ENCODE results near the gene STAT5A. TPM values are rescaled to one million over a fixed set of nuclear protein-coding genes. Genes with fewer than 3 reads are reported as not detected.
"Not testable (repeated sequence)": the region's sequence is repeated elsewhere in the genome, so short reads cannot be mapped to it uniquely, and the experiment has no call there.

The STAT5A gene
- polyA plus RNA-seq, 1 donor (not counting 4 experiments of a cell fraction or from before 2014, with no cell fraction given): 0.51 TPM

- Histone ChIP-seq H2AFZ (ENCODE audit: control insufficient read depth, low read length) (no peak overlapping the region), H4K20me1 (ENCODE audit: control insufficient read depth, extremely low read depth, insufficient read depth, low read length) (peaks cover 6% of the 10 kb centered on the region), H3K9me1 (ENCODE audit: control insufficient read depth, extremely low read depth, insufficient read depth, low read length) (peaks cover 3% of the 10 kb centered on the region), H3K4me1 (ENCODE audit: control insufficient read depth, extremely low read depth, insufficient read depth, low read length) (peaks cover 17% of the 10 kb centered on the region), H3K36me3 (ENCODE audit: control insufficient read depth in 2 of 2, extremely low read depth in 1 of 2, insufficient read depth in 2 of 2, low read length in 2 of 2) (no peaks in the 10 kb centered on the region), H3K4me2 (ENCODE audit: control insufficient read depth, extremely low read depth, insufficient read depth, low read depth, low read length) (no peak overlapping the region), H3K4me3 (ENCODE audit: control insufficient read depth in 2 of 3, extremely low read depth in 1 of 3, insufficient read depth in 2 of 3, low read depth in 1 of 3, low read length in 3 of 3) (no peak overlapping the region), H3K9ac (ENCODE audit: control insufficient read depth, extremely low read depth, insufficient read depth, low read length) (no peak overlapping the region), H3K27ac (ENCODE audit: control insufficient read depth, insufficient read depth, low read length) (no peak overlapping the region), H3K79me2 (ENCODE audit: control insufficient read depth, insufficient read depth, low read length) (peaks cover 66% of the 10 kb centered on the region), H3K27me3 (ENCODE audit: control insufficient read depth, extremely low read depth, insufficient read depth, low read length) (no peaks in the 10 kb centered on the region), H3K9me3 (ENCODE audit: control insufficient read depth, low read depth, low read length) (no peaks in the 10 kb centered on the region)
- TF ChIP-seq EZH2 (IDR thresholded peaks at IDR 0.05; ENCODE audit: low read length): no peak
- TF ChIP-seq CTCF (optimal IDR thresholded peaks at IDR 0.05 in 1 of 3, IDR thresholded peaks at IDR 0.05 in 1 of 3, conservative IDR thresholded peaks at IDR 0.05 in 1 of 3; ENCODE audit: extremely low read depth in 1 of 3, insufficient read depth in 2 of 3, low read length in 3 of 3): no peak
- dilution Hi-C loops (cut with MboI; ENCODE audit: extremely low pct_ligation_motif_present, low sequenced_read_pairs): no loop called here
- DNase-seq (ENCODE audit: low read depth, low spot score): no peak
- no peak for FAIRE-seq
These were observed 70.1 kb downstream of the STAT5A start for GRCh38 chr17:42358434-42358833.

- Histone ChIP-seq H3K27ac (ENCODE audit: control insufficient read depth, insufficient read depth, low read length) (no peak overlapping the region), H3K9ac (ENCODE audit: control insufficient read depth, extremely low read depth, insufficient read depth, low read length) (no peak overlapping the region), H3K27me3 (ENCODE audit: control insufficient read depth, extremely low read depth, insufficient read depth, low read length) (no peaks in the 10 kb centered on the region), H3K4me3 (ENCODE audit: control insufficient read depth in 2 of 3, extremely low read depth in 1 of 3, insufficient read depth in 2 of 3, low read depth in 1 of 3, low read length in 3 of 3) (no peak overlapping the region), H3K36me3 (ENCODE audit: control insufficient read depth in 2 of 2, extremely low read depth in 1 of 2, insufficient read depth in 2 of 2, low read length in 2 of 2) (no peaks in the 10 kb centered on the region), H3K4me1 (ENCODE audit: control insufficient read depth, extremely low read depth, insufficient read depth, low read length) (peaks cover 17% of the 10 kb centered on the region), H3K9me1 (ENCODE audit: control insufficient read depth, extremely low read depth, insufficient read depth, low read length) (peaks cover 3% of the 10 kb centered on the region), H2AFZ (ENCODE audit: control insufficient read depth, low read length) (no peak overlapping the region), H3K4me2 (ENCODE audit: control insufficient read depth, extremely low read depth, insufficient read depth, low read depth, low read length) (no peak overlapping the region), H4K20me1 (ENCODE audit: control insufficient read depth, extremely low read depth, insufficient read depth, low read length) (peaks cover 6% of the 10 kb centered on the region), H3K79me2 (ENCODE audit: control insufficient read depth, insufficient read depth, low read length) (peaks cover 68% of the 10 kb centered on the region), H3K9me3 (ENCODE audit: control insufficient read depth, low read depth, low read length) (no peaks in the 10 kb centered on the region)
- TF ChIP-seq CTCF (optimal IDR thresholded peaks at IDR 0.05 in 1 of 3, IDR thresholded peaks at IDR 0.05 in 1 of 3, conservative IDR thresholded peaks at IDR 0.05 in 1 of 3; ENCODE audit: extremely low read depth in 1 of 3, insufficient read depth in 2 of 3, low read length in 3 of 3) (no peak), EZH2 (IDR thresholded peaks at IDR 0.05; ENCODE audit: low read length) (no peak)
- dilution Hi-C loops (cut with MboI; ENCODE audit: extremely low pct_ligation_motif_present, low sequenced_read_pairs): no loop called here
- FAIRE-seq: no peak
- DNase-seq (ENCODE audit: low read depth, low spot score): no peak
These were observed 70.8 kb downstream of the STAT5A start for GRCh38 chr17:42359133-42359532.

- Histone ChIP-seq H3K79me2 (ENCODE audit: control insufficient read depth, insufficient read depth, low read length) (peaks cover 76% of the 10 kb centered on the region), H3K4me1 (ENCODE audit: control insufficient read depth, extremely low read depth, insufficient read depth, low read length) (peaks cover 17% of the 10 kb centered on the region)
- H3K27ac ChIP-seq (ENCODE audit: control insufficient read depth, insufficient read depth, low read length); FAIRE-seq; H3K27me3 ChIP-seq (ENCODE audit: control insufficient read depth, extremely low read depth, insufficient read depth, low read length); H3K4me3 ChIP-seq (ENCODE audit: control insufficient read depth in 2 of 3, extremely low read depth in 1 of 3, insufficient read depth in 2 of 3, low read depth in 1 of 3, low read length in 3 of 3); H3K36me3 ChIP-seq (ENCODE audit: control insufficient read depth in 2 of 2, extremely low read depth in 1 of 2, insufficient read depth in 2 of 2, low read length in 2 of 2); H4K20me1 ChIP-seq (ENCODE audit: control insufficient read depth, extremely low read depth, insufficient read depth, low read length); DNase-seq (ENCODE audit: low read depth, low spot score); dilution Hi-C loops (cut with MboI; ENCODE audit: extremely low pct_ligation_motif_present, low sequenced_read_pairs); H3K9me1 ChIP-seq (ENCODE audit: control insufficient read depth, extremely low read depth, insufficient read depth, low read length); H2AFZ ChIP-seq (ENCODE audit: control insufficient read depth, low read length); H3K4me2 ChIP-seq (ENCODE audit: control insufficient read depth, extremely low read depth, insufficient read depth, low read depth, low read length); H3K9me3 ChIP-seq (ENCODE audit: control insufficient read depth, low read depth, low read length); H3K9ac ChIP-seq (ENCODE audit: control insufficient read depth, extremely low read depth, insufficient read depth, low read length): not testable (repeated sequence)
These were observed 72.1 kb downstream of the STAT5A start for GRCh38 chr17:42360388-42360787.
